Endothelial cell of umbilical vein (primary cell): ENCODE results near the gene ULBP3.

Experiments
- CTCF ChIP-seq, 2 donors: IDR thresholded peaks; 1 replicate in 1 of 2; 2 replicates in 1 of 2; pipeline ENCODE4 v1.5.1; 2011; ENCODE audit warnings: low read length in 2 of 2, mild to moderate bottlenecking in 2 of 2, moderate library complexity in 2 of 2, control low read depth in 1 of 2, inconsistent platforms in 1 of 2, low read depth in 1 of 2; ENCODE audit not compliant: insufficient read depth in 1 of 2; ENCODE audit errors: extremely low read depth in 1 of 2
- POLR2AphosphoS5 ChIP-seq: IDR thresholded peaks from 2 replicates; pipeline ENCODE4 v1.6.1; 2012; ENCODE audit warnings: low read depth, mild to moderate bottlenecking, control low read depth, low read length, moderate library complexity; ENCODE audit not compliant: insufficient read depth

- TF ChIP-seq CTCF (IDR thresholded peaks at IDR 0.05; ENCODE audit: extremely low read depth in 1 of 2, insufficient read depth in 1 of 2, low read depth in 1 of 2, low read length in 2 of 2), result no peak
- no peak for TF ChIP-seq POLR2AphosphoS5
Measured at GRCh38 chr6:150056916-150057315, 12.0 kb downstream of the ULBP3 start.
